DOHH2 (cell line): ENCODE measurements around the gene DNAJB6.

Source experiments
- CTCF ChIP-seq: fragments of 200-600 bp; sonication (generic); IDR thresholded peaks from one replicate; pipeline ENCODE4 v1.5.1; 2014; ENCODE audit warnings: antibody characterized with exemption, mild to moderate bottlenecking, low read depth, low read length; ENCODE audit not compliant: poor library complexity, severe bottlenecking
- EZH2phosphoT487 ChIP-seq: fragments of 200-600 bp; sonication (generic); IDR thresholded peaks from 2 replicates; pipeline ENCODE4 v1.6.1; 2017; ENCODE audit warnings: borderline replicate concordance, mild to moderate bottlenecking, antibody characterized with exemption, low read length, moderate library complexity, mixed read lengths

- TF ChIP-seq CTCF = no peak
- TF ChIP-seq EZH2phosphoT487 = no peak
Observed at GRCh38 chr7:157415486-157415885, 78.7 kb downstream of the DNAJB6 start.
